Measurements from ENCODE around the gene SLC6A12.

- TF ChIP-seq CTCF (IDR thresholded peaks at IDR 0.05): no peak
- no peak for TF ChIP-seq POLR2A (IDR thresholded peaks at IDR 0.05)
Measured at GRCh38 chr12:189622-189962, 24.4 kb downstream of the SLC6A12 start.

Measured in heart left ventricle (tissue), 13 donors.